Neural cell (in vitro differentiated cells): ENCODE data around the gene IAH1. TPM values are rescaled to one million over a fixed set of nuclear protein-coding genes. Genes with fewer than 3 reads are reported as not detected.

ENCODE experiments used
- H2AFZ ChIP-seq: fragments of 200-600, 300-800 bp; sonication (generic), shearing (Covaris generic); 2 replicates; pipeline ENCODE4 v1.6.0; 2014; ENCODE audit warnings: low read depth, mild to moderate bottlenecking, antibody characterized with exemption, low read length, moderate library complexity
- H3F3A ChIP-seq: fragments of 200-600 bp; shearing (Covaris generic); 2 replicates; pipeline ENCODE4 v1.6.1; 2016; ENCODE audit warnings: mild to moderate bottlenecking, moderate library complexity, mixed read lengths, antibody characterized with exemption, low read length; ENCODE audit not compliant: insufficient read depth, poor library complexity, severe bottlenecking
- H3K27ac ChIP-seq: fragments of 200-600, 300-800 bp; sonication (generic), shearing (Covaris generic); 2 replicates; pipeline ENCODE4 v1.5.1; 2014; ENCODE audit warnings: mild to moderate bottlenecking, low read length, moderate library complexity
- H3K27me3 ChIP-seq: fragments of 300-800, 200-600 bp; sonication (generic), shearing (Covaris generic); 2 replicates; pipeline ENCODE4 v1.6.0; 2014; ENCODE audit warnings: mild to moderate bottlenecking, low read depth, low read length, moderate library complexity; ENCODE audit not compliant: insufficient read depth
- H3K36me3 ChIP-seq: fragments of 300-800, 200-600 bp; sonication (generic), shearing (Covaris generic); 2 replicates; pipeline ENCODE4 v1.5.1; 2014; ENCODE audit warnings: mild to moderate bottlenecking, antibody characterized with exemption, low read length, moderate library complexity; ENCODE audit not compliant: insufficient read depth
- H3K4me2 ChIP-seq: fragments of 300-800, 200-600 bp; sonication (generic), shearing (Covaris generic); 2 replicates; pipeline ENCODE4 v1.6.0; 2014; ENCODE audit warnings: mild to moderate bottlenecking, low read length
- H3K4me3 ChIP-seq: fragments of 300-800, 200-600 bp; sonication (generic), shearing (Covaris generic); 2 replicates; pipeline ENCODE4 v1.5.1; 2014; ENCODE audit warnings: mild to moderate bottlenecking, low read length, moderate library complexity
- H3K79me2 ChIP-seq: fragments of 200-600 bp; shearing (Covaris generic); replicated peaks from 2 replicates; pipeline ENCODE4 v1.6.0; 2014; ENCODE audit warnings: mild to moderate bottlenecking, low read length, moderate library complexity; ENCODE audit not compliant: insufficient read depth
- H3K9ac ChIP-seq: fragments of 300-800, 200-600 bp; sonication (generic), shearing (Covaris generic); 2 replicates; pipeline ENCODE4 v1.6.1; 2016; ENCODE audit warnings: mild to moderate bottlenecking, low read length, mixed read lengths
- H3K9me2 ChIP-seq: fragments of 200-600 bp; shearing (Covaris generic); 2 replicates; pipeline ENCODE4 v1.6.1; 2016; ENCODE audit warnings: mild to moderate bottlenecking, low read length, mixed read lengths; ENCODE audit not compliant: insufficient read depth
- H3K9me3 ChIP-seq: fragments of 200-600, 300-800 bp; sonication (generic), shearing (Covaris generic); 2 replicates; pipeline ENCODE4 v1.6.1; 2016; ENCODE audit warnings: mild to moderate bottlenecking, mixed run types, low read length, moderate library complexity, mixed read lengths
- H4K20me1 ChIP-seq: fragments of 200-600 bp; shearing (Covaris generic); 2 replicates; pipeline ENCODE4 v1.6.1; 2016; ENCODE audit warnings: mild to moderate bottlenecking, mixed run types; ENCODE audit not compliant: insufficient read depth
- EP300 ChIP-seq: fragments of 450-650 bp; conservative IDR thresholded peaks from 2 replicates; pipeline ENCODE4 v1.6.1; 2014; ENCODE audit warnings: antibody characterized with exemption, mild to moderate bottlenecking, moderate library complexity; ENCODE audit not compliant: poor library complexity, severe bottlenecking
- EZH2 ChIP-seq: fragments of 200-600, 300-800 bp; shearing (Covaris generic), sonication (generic); IDR thresholded peaks from 2 replicates; pipeline ENCODE4 v1.6.1; 2014; ENCODE audit warnings: antibody characterized with exemption, low read length, borderline replicate concordance, mild to moderate bottlenecking; ENCODE audit not compliant: insufficient read depth, poor library complexity, severe bottlenecking
- MXI1 ChIP-seq: fragments of 450-650 bp; conservative IDR thresholded peaks from 2 replicates; pipeline ENCODE4 v1.6.1; 2014; ENCODE audit warnings: antibody characterized with exemption, mild to moderate bottlenecking; ENCODE audit not compliant: poor library complexity, severe bottlenecking
- POLR2AphosphoS5 ChIP-seq: IDR thresholded peaks from 2 replicates; pipeline ENCODE4 v1.6.1; 2012
- RAD21 ChIP-seq: fragments of 450-650 bp; conservative IDR thresholded peaks from 2 replicates; pipeline ENCODE4 v1.6.1; 2014; ENCODE audit warnings: antibody characterized with exemption, mild to moderate bottlenecking, moderate library complexity
- SMC3 ChIP-seq: fragments of 450-650 bp; conservative IDR thresholded peaks from 2 replicates; pipeline ENCODE4 v1.6.1; 2014; ENCODE audit warnings: antibody characterized with exemption, mild to moderate bottlenecking, moderate library complexity; ENCODE audit not compliant: poor library complexity
- TAF1 ChIP-seq: IDR thresholded peaks from 2 replicates; pipeline ENCODE4 v1.6.1; 2012; ENCODE audit warnings: low read depth
- polyA plus RNA-seq: library from polyadenylated mRNA; depleted of rRNA; stranded (reverse); fragments of >200 nt; gene quantifications from 2 replicates; pipeline ENCODE4 v1.2.3, GENCODE V29; 2014
- TF ChIP-seq, protein P1 (sequence below): IDR thresholded peaks from 2 replicates; pipeline ENCODE4 v1.6.1; 2012; ENCODE audit warnings: borderline replicate concordance
- TF ChIP-seq, protein P2 (sequence below): fragments of 450-650 bp; IDR thresholded peaks from 2 replicates; pipeline ENCODE4 v1.5.1; 2014; ENCODE audit warnings: antibody characterized with exemption, mild to moderate bottlenecking, moderate library complexity; ENCODE audit not compliant: poor library complexity, severe bottlenecking

The IAH1 gene
- polyA plus RNA-seq, 1 donor from 2014 or later, result 33.0 TPM

DNA sequence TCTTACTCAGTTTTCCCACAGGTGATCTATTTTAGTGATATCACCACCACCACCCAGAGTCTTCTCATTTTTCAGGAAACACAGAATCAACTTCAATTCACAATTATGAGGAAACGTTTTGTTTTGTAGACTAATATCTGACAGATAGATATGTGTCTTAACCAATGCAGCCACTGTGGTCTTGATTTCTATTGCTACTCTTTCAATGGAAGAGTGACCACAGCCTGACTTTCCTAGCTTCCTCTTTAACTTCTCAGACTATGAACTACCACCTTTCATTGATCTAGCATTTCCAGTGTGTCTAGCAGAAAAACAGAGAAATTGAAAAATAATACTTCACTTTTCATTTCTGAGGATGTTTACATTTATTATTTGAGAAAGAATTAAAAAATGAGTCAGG, 60.8 kb downstream of the IAH1 start:
- Histone ChIP-seq H3K9me3 (no peaks in the 10 kb centered on the region), H3K4me2 (no peak overlapping the region), H3K27ac (no peak overlapping the region), H3F3A (no peaks in the 10 kb centered on the region), H3K27me3 (no peaks in the 10 kb centered on the region), H3K4me3 (no peak overlapping the region), H3K9me2 (no peaks in the 10 kb centered on the region), H4K20me1 (no peaks in the 10 kb centered on the region), H3K9ac (no peak overlapping the region), H3K36me3 (no peaks in the 10 kb centered on the region), H3K79me2 (no peaks in the 10 kb centered on the region), H2AFZ (no peak overlapping the region)
- no peak for TF ChIP-seq EZH2
- no peak for TF ChIP-seq MXI1
- TF ChIP-seq TAF1, result no peak

GRCh38 chr2:9536504-9536903, 62.2 kb downstream of the IAH1 start:
- Histone ChIP-seq H2AFZ (no peak overlapping the region), H3K9me3 (no peaks in the 10 kb centered on the region), H3K79me2 (no peaks in the 10 kb centered on the region)

More at GRCh38 chr2:9536504-9536903, 62.2 kb downstream of the IAH1 start:
- Histone ChIP-seq H4K20me1 (no peaks in the 10 kb centered on the region), H3F3A (no peaks in the 10 kb centered on the region), H3K27me3 (no peaks in the 10 kb centered on the region), H3K4me3 (no peak overlapping the region), H3K4me2 (no peak overlapping the region), H3K36me3 (no peaks in the 10 kb centered on the region), H3K9me2 (no peaks in the 10 kb centered on the region), H3K9ac (no peak overlapping the region), H3K27ac (no peak overlapping the region)
- TF ChIP-seq, protein P1, sequence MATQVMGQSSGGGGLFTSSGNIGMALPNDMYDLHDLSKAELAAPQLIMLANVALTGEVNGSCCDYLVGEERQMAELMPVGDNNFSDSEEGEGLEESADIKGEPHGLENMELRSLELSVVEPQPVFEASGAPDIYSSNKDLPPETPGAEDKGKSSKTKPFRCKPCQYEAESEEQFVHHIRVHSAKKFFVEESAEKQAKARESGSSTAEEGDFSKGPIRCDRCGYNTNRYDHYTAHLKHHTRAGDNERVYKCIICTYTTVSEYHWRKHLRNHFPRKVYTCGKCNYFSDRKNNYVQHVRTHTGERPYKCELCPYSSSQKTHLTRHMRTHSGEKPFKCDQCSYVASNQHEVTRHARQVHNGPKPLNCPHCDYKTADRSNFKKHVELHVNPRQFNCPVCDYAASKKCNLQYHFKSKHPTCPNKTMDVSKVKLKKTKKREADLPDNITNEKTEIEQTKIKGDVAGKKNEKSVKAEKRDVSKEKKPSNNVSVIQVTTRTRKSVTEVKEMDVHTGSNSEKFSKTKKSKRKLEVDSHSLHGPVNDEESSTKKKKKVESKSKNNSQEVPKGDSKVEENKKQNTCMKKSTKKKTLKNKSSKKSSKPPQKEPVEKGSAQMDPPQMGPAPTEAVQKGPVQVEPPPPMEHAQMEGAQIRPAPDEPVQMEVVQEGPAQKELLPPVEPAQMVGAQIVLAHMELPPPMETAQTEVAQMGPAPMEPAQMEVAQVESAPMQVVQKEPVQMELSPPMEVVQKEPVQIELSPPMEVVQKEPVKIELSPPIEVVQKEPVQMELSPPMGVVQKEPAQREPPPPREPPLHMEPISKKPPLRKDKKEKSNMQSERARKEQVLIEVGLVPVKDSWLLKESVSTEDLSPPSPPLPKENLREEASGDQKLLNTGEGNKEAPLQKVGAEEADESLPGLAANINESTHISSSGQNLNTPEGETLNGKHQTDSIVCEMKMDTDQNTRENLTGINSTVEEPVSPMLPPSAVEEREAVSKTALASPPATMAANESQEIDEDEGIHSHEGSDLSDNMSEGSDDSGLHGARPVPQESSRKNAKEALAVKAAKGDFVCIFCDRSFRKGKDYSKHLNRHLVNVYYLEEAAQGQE, result no peak
- TF ChIP-seq EZH2 (no peak), SMC3 (no peak), EP300 (no peak), MXI1 (no peak), RAD21 (no peak), POLR2AphosphoS5 (no peak), TAF1 (no peak)
- TF ChIP-seq, protein P2, sequence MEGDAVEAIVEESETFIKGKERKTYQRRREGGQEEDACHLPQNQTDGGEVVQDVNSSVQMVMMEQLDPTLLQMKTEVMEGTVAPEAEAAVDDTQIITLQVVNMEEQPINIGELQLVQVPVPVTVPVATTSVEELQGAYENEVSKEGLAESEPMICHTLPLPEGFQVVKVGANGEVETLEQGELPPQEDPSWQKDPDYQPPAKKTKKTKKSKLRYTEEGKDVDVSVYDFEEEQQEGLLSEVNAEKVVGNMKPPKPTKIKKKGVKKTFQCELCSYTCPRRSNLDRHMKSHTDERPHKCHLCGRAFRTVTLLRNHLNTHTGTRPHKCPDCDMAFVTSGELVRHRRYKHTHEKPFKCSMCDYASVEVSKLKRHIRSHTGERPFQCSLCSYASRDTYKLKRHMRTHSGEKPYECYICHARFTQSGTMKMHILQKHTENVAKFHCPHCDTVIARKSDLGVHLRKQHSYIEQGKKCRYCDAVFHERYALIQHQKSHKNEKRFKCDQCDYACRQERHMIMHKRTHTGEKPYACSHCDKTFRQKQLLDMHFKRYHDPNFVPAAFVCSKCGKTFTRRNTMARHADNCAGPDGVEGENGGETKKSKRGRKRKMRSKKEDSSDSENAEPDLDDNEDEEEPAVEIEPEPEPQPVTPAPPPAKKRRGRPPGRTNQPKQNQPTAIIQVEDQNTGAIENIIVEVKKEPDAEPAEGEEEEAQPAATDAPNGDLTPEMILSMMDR, result no peak
